Right lung (tissue), 5 donors: ENCODE data around the gene CANX. TPM values are rescaled to one million over a fixed set of nuclear protein-coding genes. Genes with fewer than 3 reads are reported as not detected.

Experiments used
- DNase-seq, 2 donors: peaks; one replicate each; pipeline ENCODE4 v3.0.0-alpha.2; 2013
- polyA plus RNA-seq, 5 donors: library from polyadenylated mRNA; unstranded; fragments of 120-200 nt; gene quantifications; one replicate each; pipeline versions ENCODE4 v1.2.1 to v1.2.3, GENCODE V29; 2013; ENCODE audit warnings: inconsistent platforms in 1 of 5, low replicate concordance in 1 of 5; ENCODE audit not compliant: insufficient read length in 5 of 5, insufficient read depth in 1 of 5

CANX gene
- polyA plus RNA-seq, 5 donors = 301 to 471 (median 437) TPM

DNA sequence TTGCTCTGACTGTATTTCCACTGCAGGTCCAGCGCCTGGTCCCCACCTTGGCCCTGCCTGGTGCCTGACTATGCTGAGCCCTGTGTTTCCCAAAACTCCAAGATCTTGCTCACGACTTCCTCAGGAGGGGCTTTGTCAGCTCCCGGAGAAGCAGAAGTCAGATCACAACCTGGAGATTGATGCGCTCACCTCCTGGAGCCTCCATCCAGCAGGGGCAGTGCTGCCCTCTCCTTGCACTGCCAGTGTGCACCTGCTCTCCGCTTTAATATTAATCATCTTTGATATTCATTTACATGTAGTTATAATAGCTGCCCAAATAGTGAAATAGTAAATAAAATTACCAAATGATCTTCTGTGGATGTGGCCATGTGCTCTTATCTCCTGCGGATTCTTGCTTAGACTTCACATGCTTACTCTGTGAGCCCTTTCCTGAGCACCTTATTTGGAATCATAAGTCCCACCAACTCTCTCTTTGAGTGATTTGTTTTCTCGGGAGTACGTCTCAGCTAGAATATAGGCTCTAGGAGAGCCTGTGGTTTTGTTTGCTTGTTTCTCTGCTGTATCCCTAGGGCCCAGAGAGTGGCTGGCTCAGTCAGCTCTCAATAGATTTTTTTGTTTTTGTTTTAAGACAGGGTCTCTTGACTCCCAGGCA is 51.2 kb downstream of the CANX start:
- DNase-seq = no peak

DNA sequence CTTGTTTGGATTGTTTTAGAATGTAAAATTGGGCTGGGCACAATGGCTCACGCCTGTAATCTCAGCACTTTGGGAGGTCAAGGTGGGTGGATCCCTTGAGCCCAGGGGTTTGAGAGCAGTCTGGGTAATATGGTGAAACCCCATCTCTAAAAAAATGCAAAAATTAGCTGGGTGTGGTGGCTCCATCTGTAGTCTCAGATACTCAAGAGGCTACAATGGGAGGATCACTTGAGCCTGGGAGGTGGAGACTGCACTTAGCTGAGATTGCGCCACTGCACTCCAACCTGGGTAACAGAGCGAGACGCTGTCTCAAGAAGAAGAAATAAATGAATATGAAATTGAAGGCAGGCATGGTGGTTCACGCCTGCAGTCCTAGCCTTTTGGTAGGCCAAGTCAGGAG is 55.2 kb downstream of the CANX start:
- no peak for DNase-seq

DNA sequence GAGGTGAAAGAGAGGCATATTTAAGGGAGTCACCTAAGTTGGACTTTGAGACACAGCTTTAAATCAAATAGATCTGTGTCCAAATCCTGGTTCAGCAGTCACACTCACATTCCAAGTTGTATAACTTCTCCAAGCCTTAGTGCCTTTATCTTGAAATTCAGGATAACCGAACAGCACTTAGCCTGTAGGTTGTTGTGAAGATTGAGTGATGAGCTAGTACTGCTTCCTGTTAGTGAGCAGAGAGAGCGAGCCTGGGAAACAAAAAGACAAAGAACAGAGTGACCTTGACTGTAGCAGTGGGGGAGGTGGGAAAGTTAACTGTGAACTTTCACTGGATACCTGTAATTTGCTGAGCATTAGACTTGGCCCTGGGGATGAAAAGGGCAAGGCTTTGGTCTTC is 56.3 kb downstream of the CANX start:
- DNase-seq = no peak

DNA sequence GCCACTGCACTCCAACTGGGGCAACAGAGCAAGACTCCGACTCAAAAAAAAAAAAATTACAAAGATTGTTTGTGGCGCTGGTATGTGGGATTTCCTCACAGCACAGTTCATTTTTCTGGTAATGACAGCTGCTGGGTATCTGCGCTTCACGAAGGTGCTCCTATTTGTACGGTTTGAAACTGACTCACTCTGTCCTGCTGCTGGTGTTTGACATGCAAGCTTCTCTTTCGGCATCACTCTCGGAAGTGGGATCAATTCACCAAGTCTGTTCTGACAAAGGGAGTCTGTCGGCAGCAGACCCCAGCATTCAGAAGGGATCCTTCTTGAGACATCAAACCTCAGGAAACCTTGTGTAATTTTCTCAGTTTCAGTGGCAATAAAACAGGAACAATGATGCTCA is 60.2 kb downstream of the CANX start:
- DNase-seq = no peak

DNA sequence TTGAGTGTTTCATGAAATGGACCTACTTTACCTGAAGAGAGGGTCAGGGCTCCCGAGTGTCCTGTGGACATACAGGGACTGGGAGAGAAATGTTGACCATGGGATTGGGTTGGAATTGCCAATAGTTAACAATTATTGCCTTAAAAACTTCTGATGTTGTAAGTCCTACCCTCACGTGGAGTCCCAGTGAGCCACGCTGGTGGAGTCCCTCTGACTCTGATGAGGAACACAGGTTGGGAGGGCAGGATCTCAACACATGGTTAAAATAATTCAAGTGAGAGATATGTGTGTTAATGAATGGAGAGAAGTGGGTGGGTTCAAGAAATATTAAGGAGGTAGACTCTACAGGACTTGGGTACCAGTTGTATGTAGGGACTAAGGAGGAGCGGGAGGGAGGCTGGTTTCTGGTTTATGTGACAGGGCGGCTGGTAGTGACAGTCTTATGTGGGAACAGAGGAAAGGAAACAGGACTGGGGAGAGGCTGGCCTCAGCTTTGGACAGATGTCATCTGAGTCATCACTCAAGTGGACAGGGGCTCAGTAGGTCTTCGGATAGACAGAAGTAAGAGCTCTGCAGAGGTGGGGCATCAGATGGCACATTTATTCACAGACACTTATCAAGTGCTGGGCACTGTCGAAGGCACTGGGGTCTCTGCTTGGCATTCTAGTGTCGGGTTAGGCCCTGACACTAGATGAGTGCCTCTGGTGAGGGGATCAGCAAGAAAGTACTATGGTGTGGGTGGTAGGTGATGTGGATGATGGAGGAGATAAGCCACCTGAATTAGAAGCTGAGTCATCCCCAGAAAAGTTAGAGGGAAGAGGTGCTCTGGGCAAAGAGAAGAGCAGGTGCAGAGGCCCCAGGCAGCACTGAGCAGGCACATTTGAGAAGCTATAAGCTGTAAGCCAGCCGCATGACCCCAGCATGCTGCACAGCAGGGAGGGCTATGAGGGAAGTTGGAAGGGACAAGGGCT is 61.1 kb downstream of the CANX start:
- DNase-seq = no peak

DNA sequence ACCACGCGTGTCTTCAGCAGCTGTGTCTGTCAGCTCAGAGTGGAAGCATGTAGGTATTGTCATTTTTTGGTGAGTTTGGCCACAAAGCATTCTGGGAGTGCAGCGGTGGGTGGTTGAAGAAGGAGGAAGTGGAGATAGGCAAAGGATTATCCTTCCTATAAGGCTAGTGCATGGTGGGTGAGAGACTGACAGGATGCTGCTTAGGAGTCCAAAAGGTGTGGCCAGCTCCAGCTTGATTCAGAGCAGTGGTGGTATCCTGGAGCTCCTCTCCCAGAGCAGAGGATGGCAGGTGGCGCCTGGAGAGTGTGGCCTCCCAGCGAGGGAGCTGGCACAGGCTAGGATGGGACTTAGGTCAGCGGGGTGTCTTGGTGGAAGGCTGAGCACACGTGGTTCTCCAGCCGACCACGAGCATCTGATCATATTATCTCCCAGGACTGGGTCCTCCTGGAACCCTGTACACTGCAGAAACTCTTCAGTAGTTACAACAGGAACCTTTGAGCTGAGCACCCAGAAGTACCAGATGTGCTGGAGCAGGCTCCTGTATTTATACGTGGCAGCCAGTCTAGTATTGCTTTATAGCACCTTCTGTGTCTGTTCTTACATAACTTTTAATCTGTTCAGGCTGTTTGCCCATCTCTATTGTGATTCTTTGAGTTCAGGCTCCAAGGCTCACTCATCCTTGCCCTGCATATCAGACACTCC is 63.5 kb downstream of the CANX start:
- DNase-seq = no peak

DNA sequence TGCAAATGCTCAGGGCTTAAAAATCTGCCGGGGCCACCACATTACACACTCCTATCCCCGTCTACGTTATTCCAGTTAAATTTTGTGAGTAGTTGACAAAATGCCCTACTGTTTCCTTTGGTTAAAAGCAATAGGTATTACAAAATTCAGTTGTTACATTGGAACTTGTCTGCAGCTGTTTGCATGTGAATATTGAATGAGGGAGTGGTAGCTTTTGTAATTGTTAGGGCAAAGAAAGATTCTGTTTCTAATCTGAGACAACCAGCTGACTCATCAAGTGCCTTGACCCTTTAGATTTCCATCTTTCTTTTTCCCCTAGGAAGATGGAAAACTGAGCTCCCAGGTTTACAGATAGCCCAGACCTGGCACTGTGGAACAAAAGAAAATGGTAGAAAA is 64.0 kb downstream of the CANX start:
- DNase-seq = no peak

DNA sequence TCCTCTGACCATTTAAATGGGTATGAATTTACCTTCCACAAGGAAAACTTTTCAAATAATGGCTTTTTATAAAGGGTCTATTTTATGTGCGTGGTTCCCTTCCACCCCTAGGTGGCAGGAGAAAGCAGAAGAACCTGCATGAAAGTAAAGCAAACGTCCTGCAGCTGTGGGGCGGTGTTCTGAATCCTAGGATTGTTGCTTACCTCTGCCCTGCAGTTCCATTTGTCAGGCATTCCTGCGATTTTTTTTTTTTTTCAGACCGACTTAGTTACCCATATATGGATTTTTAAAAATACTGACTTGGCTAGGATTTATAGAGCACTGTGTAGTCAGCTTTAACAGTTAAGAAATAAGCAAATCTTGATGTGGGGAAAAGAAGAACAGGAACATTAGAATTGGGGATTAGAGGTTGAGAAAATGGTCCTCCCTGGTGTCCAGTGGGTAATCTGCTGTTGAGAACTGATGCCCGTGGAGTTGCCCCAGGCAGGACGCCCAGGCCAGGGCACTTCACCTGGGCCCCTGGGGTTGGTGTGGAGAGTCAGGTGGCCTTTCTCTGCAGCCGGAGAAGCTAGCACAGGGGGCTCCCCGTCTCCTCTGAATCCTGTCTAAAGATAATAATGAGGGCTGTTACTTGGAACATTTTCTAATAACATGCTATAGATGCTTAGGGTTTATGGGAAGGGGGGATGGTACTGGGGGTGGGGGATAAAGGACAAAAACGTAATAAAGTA is 64.6 kb downstream of the CANX start:
- DNase-seq = peak; percentile 36 to 57

DNA sequence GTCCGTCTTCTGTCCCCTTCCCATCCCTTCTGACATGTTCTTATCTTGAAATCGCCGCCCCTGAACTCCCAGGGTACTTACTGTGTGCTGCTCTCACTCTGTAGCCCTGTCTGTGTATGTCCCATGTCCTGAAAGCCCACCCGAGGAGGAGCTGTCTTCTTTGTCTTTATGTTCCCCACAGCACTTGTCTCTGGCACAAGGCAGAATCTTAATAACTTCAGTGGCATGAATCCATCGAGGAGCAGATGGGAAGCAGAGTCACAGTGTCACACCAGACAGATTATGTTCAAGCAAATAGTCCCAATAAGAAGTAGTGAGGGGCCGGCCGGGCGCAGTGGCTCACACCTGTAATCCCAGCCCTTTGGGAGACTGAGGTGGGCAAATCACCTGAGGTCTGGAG is 65.3 kb downstream of the CANX start:
- DNase-seq = no peak

DNA sequence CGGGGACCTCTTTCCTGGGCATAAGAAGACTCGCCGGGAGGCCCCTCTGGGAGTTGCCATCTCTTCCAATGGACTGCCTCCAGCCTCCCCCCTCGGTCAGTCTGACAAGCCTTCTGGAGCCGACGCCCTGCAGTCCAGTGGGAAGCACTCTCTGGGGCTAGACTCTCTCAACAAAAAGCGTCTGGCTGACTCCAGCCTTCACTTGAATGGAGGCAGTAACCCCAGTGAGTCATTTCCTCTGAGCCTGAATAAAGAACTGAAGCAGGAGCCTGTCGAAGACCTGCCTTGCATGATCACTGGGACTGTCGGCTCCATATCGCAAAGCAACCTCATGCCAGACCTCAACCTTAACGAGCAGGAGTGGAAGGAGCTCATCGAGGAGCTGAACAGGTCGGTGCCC is 66.6 kb downstream of the CANX start:
- no peak for DNase-seq

DNA sequence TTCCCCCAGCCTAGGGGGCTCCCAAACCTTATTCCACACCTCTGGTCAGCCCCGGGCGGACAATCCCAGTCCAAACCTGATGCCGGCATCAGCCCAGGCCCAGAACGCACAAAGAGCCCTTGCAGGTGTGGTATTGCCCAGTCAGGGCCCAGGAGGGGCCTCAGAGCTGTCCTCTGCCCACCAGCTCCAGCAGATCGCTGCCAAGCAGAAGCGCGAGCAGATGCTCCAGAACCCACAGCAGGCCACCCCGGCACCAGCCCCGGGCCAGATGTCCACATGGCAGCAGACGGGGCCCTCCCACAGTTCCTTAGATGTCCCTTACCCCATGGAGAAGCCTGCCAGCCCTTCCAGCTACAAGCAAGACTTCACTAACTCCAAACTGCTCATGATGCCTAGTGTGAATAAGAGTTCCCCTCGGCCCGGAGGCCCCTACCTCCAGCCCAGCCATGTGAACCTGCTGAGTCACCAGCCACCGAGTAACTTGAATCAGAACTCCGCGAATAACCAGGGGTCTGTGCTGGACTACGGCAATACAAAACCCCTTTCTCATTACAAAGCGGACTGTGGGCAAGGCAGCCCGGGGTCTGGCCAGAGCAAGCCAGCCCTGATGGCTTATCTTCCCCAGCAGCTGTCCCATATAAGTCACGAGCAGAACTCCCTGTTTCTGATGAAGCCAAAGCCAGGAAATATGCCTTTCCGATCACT is 67.4 kb downstream of the CANX start:
- DNase-seq = no peak

DNA sequence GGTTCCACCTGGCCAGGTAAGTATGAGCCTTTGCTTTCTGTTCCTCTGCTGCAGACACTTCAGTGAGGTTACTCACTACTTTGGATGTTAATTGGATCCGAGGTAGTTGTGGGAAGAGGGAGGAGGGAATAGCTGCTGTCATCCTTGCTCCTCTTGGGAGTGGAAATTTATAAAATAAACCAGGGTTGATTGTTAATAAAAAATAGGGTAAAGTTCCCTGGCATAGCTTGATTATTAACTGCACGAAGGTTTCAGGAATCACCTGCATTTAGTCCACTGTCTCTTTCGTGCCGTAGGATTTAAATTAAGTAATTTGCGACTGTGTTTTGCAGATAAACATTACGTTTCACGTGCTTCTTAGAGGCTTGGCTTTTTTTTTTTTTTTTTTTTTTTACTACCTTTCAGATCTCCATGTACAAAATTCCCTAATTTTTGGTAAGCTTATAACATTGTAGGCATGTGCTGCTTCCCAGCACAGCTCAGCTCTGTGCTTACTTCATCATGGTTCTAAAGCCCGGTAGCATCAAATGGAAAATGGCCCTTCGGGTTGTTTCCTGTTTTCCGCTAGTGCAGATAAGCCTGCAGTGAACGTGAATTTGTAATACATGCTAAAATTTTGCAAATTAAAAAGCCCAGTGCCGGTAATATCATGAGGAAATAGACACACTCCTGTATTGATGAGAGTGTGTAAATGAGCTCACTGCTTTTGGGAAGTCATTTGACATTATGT is 68.1 kb downstream of the CANX start:
- DNase-seq = no peak

DNA sequence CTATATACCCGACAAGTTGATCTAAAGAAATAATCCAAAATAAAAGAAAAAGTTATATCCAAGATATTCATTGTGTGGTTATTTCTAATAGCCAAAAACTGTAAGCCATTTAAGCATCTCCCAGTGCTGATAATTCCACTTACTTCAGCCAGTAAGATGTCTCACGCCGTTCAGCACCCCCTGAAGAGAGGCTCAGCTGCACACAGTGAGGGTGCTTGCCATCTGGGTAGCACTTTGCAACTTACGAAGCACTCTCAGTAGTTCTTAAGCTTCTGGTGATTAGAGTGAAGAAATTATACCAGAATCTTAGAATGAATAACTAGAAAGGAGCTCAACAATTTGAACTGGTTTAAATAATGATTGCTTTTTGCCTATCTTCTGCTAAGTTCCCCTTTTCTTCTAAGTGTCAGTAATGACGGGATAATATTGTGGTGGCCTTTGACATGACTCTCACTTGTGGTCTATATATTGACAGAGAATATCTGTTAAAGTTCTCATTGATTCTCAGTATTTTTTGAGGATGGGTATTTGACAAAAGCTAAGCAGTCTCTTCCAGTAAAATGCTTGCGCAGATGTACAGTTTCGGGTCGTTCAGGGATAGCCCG is 68.8 kb downstream of the CANX start:
- DNase-seq = no peak

DNA sequence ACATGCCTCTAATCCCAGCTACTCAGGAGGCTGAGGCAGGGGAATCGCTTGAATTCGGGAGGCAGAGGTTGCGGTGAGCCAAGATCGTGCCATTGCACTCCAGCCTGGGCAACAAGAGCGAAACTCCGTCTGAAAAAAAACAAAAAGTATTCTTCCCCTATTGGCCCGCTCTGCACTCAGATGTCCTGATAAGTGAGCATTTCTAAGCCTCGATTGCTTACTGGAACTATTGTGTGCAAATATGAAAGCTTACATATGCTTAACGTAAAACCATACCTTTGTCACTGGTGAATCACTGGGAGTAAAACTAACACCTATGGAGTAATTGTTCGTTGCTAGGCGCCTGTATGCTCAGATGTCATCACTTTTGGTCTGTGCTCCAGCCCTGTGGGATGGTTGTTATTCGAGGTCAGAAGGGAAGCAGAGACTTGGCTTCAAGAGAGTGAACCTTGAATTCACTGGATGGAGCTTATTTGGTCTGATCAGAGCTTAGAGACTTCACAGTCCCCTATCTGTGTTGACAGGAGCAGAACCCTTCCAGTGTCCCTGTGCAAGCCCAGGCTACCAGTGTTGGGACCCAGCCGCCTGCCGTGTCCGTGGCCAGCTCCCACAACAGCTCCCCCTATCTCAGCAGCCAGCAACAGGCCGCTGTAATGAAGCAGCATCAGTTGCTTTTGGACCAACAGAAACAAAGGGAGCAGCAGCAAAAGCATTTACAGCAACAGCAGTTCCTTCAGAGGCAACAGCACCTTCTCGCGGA is 69.7 kb downstream of the CANX start:
- no peak for DNase-seq

DNA sequence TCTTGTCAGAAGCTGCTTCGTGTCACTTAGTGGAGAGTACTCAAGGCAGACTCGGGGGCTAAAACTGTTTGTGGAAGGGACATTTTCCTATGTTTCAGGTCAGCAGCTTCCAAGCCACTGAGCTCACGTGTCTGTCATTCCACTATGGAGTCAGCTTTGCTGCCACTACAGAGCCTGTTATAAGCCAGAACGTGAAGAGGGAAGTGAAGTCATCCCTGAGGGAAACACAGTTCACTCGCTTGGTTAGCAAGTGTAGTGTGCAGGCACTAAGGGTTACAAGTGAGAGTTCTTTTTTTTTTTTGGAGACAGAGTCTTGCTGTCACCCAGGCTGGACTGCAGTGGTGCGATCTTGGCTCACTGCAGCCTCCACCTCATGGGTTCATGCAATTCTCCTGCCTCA is 70.5 kb downstream of the CANX start:
- DNase-seq = no peak

DNA sequence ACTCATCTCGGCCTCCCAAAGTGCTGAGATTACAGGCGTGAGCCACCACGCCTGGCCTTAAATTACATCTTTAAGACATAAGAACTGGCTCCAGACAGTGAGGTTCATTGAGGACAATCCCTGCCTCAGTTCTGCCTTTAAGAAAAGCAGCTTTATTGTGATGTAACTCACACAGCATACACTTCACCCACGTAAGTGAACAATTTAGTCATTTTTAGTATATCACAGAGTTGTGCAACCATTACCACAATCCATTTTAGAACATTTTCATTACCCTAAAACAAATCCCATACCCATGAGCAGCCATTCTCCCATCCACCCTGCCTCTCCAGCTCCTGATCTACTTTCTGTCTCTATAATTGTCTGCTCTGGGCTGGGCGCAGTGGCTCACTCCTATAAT is 71.0 kb downstream of the CANX start:
- DNase-seq = no peak

DNA sequence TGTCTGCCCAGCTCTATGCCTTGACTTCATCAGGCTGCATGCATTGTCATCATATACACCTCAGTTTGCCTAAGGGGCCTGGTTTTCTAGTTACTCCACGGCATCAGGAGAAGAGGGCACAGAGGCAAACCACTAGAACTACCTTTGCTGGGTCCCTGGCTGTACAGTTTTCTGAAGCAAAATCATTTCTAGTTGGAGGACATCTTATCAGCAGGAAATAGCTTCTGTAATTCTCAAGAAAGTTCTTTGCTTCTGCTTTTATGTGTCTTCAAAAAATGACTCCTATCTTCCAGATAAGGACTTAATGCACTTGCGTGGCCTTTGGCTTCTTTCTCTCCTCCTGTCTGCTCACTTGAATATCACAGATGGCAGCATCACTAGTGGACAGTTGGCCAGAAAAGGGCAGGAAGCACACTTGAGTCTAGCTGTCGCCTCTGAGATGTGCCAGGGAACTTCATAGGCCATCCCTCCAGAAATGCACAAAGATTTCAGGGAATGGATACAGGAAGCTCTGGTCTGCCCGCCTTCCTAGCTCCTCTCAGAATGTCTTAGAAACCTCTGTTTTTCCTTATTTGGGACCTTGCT is 72.6 kb downstream of the CANX start:
- no peak for DNase-seq

DNA sequence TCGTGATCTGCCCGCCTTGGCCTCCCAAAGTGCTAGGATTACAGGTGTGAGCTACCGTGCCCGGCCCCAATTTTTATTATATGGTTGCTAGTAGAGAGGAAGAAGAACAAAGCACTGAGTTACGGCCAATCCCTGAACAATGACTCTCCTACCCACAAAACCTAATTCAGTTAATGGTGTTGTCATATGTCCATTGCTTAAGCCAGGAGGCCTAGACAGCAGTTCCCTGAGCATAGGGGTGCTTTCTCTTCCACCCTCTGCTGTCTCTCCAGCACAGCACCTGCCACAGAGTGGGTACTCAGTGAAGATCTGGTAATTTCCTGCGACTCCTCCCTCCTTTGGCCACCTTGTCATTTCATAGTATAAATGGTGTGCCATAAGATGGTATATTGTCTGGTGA is 73.6 kb downstream of the CANX start:
- no peak for DNase-seq

DNA sequence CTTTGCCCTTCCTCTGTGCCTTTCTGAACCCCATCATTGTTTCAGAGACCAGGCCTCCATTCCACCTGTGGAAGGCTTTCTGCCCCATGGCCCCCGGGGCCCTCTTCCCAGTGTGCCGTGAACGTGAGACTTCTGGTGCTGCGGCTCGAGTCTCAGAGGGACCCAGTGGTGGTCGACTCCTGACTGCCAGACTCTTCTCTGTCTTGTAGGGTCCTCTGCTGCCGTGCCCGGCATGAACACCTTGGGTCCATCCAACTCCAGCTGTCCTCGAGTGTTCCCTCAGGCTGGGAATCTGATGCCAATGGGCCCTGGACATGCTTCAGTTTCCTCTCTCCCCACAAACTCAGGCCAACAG is 74.9 kb downstream of the CANX start:
- DNase-seq = no peak
